ENCODE measurements around the gene CSPG4.

The CSPG4 gene

GRCh38 chr15:75650908-75651809 lies 61.5 kb downstream of the CSPG4 start:
- CTCF ChIA-PET, result interaction anchor here (0.6 to 1.9 kb wide), 8 partner anchors 9 to 283 kb away, joined by 3 to 6 read pairs (median 3); partner anchors contain the start of gene MAN2C1
- TF ChIP-seq CTCF (IDR thresholded peaks at IDR 0.05; ENCODE audit: insufficient read depth, low read length, missing control alignments), result no peak

GRCh38 chr15:75649848-75650247 lies 62.8 kb downstream of the CSPG4 start:
- TF ChIP-seq CTCF (IDR thresholded peaks at IDR 0.05; ENCODE audit: insufficient read depth, low read length, missing control alignments), result no peak
- ChIA-PET POLR2A (interaction anchor here (6.9 kb wide), 1 partner anchor 12 kb away, joined by 64 read pairs; no protein-coding TSS in a partner anchor), CTCF (interaction anchor here (1.9 to 3.3 kb wide), 3 partner anchors 11 to 282 kb away, joined by 6 to 14 read pairs (median 7); partner anchors contain the start of gene MAN2C1)
- H3K4me3 ChIP-seq (ENCODE audit: low read depth, low read length), result peak overlapping the region; percentile 87
- DNase-seq (ENCODE audit: low read depth, low spot score), result no peak

More at GRCh38 chr15:75650908-75651809, 61.5 kb downstream of the CSPG4 start:
- no peak for DNase-seq (ENCODE audit: low read depth, low spot score)
- H3K4me3 ChIP-seq (ENCODE audit: low read depth, low read length), result peak overlapping the region; percentile 87
- POLR2A ChIA-PET, result interaction anchor here (1.7 to 6.9 kb wide), 2 partner anchors 10 to 21 kb away, joined by 4 to 64 read pairs; no protein-coding TSS in a partner anchor

GRCh38 chr15:75649045-75649761 lies 63.4 kb downstream of the CSPG4 start:
- TF ChIP-seq CTCF (IDR thresholded peaks at IDR 0.05; ENCODE audit: insufficient read depth, low read length, missing control alignments), result no peak
- H3K4me3 ChIP-seq (ENCODE audit: low read depth, low read length), result peak overlapping the region; percentile 87
- no peak for DNase-seq (ENCODE audit: low read depth, low spot score)
- CTCF ChIA-PET, result interaction anchor here (2.0 to 3.3 kb wide), 2 partner anchors 12 to 13 kb away, joined by 7 to 14 read pairs; no protein-coding TSS in a partner anchor
- POLR2A ChIA-PET, result interaction anchor here (6.9 kb wide), 1 partner anchor 12 kb away, joined by 64 read pairs; no protein-coding TSS in a partner anchor

GRCh38 chr15:75648156-75649000 lies 64.3 kb downstream of the CSPG4 start:
- ChIA-PET CTCF (interaction anchor here (0.8 to 3.3 kb wide), 11 partner anchors 8 to 280 kb away, joined by 3 to 24 read pairs (median 4); partner anchors contain the start of gene MAN2C1), POLR2A (interaction anchor here (0.9 to 6.9 kb wide), 8 partner anchors 9 to 194 kb away, joined by 3 to 64 read pairs (median 4); partner anchors contain the start of genes IMP3, PTPN9 and SNUPN)
- no peak for DNase-seq (ENCODE audit: low read depth, low spot score)
- peak overlapping the region; percentile 87 for H3K4me3 ChIP-seq (ENCODE audit: low read depth, low read length)
- TF ChIP-seq CTCF (IDR thresholded peaks at IDR 0.05; ENCODE audit: insufficient read depth, low read length, missing control alignments), result no peak

- ChIA-PET CTCF (interaction anchor here (0.8 to 3.3 kb wide), 12 partner anchors 9 to 281 kb away, joined by 3 to 24 read pairs (median 3); partner anchors contain the start of gene MAN2C1), POLR2A (interaction anchor here (0.8 to 6.9 kb wide), 10 partner anchors 8 to 279 kb away, joined by 3 to 64 read pairs (median 4); partner anchors contain the start of genes IMP3, MAN2C1, PTPN9 and SNUPN)
- TF ChIP-seq CTCF (IDR thresholded peaks at IDR 0.05; ENCODE audit: insufficient read depth, low read length, missing control alignments), result peak; percentile 66
- H3K4me3 ChIP-seq (ENCODE audit: low read depth, low read length), result peak within 1 kb of the TSS; percentile 87
- no peak for DNase-seq (ENCODE audit: low read depth, low spot score)
Observed at GRCh38 chr15:75647370-75648155, 65.1 kb downstream of the CSPG4 start, which contains the start of gene SNX33. SNX33 (plus strand) TSS chr15:75647912; CDS start chr15:75649103, 1,191 bp downstream.
